NCI-H128 (cell line): ENCODE data around the gene ZNRD2.
"Not testable (repeated sequence)": the region's sequence is repeated elsewhere in the genome, so short reads cannot be mapped to it uniquely, and the experiment has no call there.

Experiments used
- DNase-seq: peaks from one replicate; lab custom pipeline; 2025; ENCODE audit not compliant: unreplicated experiment; lab: John Stamatoyannopoulos, UW

ZNRD2 gene

GRCh38 chr11:65569973-65570918, at the start of gene ZNRD2:
TSS of gene ZNRD2 (plus strand) at chr11:65570477. CDS start at chr11:65570492, 15 bp downstream.
- peak; percentile 96 for DNase-seq

DNA sequence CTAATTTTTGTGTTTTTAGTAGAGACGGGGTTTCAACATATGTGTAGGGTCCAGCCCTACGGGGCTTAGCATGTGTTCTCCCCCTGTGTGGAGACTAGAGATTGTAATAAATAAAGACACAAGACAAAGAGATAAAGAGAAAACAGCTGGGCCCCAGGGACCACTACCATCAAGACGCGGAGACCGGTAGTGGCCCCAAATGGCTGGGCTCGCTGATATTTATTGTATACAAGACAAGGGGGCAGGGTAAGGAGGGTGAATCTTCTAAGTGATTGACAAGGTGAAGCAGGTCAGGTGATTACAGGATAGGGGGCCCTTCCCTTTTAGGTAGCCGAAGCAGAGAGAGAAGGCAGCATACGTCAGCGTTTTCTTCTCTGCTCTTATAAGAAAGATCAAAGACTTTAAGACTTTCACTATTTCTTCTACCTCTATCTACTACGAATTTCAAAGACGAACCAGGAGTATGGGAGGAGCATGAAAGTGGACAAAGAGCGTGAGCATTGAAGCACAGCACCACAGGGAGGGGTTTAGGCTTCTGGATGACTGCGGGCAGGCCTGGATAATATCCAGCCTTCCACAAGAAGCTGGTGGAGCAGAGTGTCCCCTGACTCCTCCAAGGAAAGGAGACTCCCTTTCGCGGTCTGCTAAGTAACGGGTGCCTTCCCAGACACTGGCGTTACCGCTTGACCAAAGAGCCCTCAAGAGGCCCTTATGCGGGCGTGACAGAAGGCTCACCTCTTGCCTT, 48.3 kb upstream of the ZNRD2 start:
- DNase-seq, result not testable (repeated sequence)

DNA sequence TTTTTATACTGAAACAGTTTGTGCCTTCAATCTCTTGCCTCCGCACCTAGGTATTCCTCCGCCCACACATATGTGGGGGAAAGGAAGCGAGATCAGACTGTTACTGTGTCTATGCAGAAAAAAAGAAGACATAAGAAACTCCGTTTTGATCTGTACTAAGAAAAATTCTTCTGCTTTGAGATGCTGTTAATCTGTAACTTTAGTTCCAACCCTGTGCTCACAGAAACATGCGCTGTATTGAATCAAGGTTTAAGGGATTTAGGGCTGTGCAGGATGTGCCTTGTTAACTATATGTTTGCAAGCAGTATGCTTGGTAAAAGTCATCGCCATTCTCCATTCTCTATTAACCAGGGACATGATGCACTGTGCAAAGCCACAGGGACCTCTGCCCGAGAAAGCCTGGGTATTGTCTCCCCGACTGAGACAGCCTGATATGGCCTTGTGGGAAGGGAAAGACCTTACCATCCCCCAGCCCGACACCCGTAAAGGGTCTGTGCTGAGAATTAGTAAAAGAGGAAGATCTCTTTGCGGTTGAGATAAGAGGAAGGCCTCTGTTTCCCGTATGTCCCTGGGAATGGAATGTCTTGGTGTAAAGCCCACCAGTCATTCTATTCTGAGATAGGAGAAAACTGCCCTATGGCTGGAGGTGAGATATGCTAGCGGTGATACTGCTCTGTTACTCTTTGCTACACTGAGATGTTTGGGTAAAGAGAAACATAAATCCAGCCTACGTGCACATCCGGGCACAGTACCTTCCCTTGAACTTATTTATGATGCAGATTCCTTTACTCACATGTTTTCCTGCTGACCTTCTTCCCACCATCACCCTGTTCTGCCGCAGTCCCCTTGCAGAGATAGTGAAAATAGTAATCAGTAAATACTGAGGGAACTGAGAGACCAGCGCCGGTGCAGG, 47.3 kb upstream of the ZNRD2 start:
- not testable (repeated sequence) for DNase-seq

DNA sequence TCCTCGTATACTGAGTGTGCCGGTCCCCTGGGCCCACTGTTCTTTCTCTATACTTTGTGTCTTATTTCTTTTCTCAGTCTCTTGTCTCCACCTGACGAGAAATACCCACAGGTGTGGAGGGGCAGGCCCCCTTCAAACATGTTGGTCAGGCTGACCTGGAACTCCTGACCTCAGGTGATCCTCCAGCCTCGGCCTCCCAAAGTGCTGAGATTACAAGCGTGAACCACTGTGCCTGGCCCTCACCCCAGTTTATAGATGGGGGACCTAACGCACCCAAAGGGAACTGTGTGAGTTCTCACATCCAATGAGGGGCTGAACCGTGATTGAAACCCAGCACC, 46.7 kb upstream of the ZNRD2 start:
- DNase-seq, result not testable (repeated sequence)

- no peak for DNase-seq
Observed at GRCh38 chr11:65524014-65524740, 46.1 kb upstream of the ZNRD2 start.

GRCh38 chr11:65524741-65525545, 45.3 kb upstream of the ZNRD2 start, which contains the start of gene SCYL1:
TSS of gene SCYL1 (plus strand) at chr11:65525083. CDS start at chr11:65525154, 71 bp downstream.
- DNase-seq, result peak; percentile 39

- DNase-seq, result no peak
Observed at GRCh38 chr11:65525546-65526480, 44.5 kb upstream of the ZNRD2 start.

- DNase-seq, result no peak
Observed at GRCh38 chr11:65526744-65527143, 43.5 kb upstream of the ZNRD2 start.

GRCh38 chr11:65528819-65529350, 41.4 kb upstream of the ZNRD2 start:
- DNase-seq, result no peak

- DNase-seq, result no peak
Observed at GRCh38 chr11:65529475-65530156, 40.7 kb upstream of the ZNRD2 start.

- no peak for DNase-seq
Observed at GRCh38 chr11:65530157-65530496, 40.1 kb upstream of the ZNRD2 start.

- DNase-seq, result no peak
Observed at GRCh38 chr11:65532388-65533064, 37.8 kb upstream of the ZNRD2 start.

DNA sequence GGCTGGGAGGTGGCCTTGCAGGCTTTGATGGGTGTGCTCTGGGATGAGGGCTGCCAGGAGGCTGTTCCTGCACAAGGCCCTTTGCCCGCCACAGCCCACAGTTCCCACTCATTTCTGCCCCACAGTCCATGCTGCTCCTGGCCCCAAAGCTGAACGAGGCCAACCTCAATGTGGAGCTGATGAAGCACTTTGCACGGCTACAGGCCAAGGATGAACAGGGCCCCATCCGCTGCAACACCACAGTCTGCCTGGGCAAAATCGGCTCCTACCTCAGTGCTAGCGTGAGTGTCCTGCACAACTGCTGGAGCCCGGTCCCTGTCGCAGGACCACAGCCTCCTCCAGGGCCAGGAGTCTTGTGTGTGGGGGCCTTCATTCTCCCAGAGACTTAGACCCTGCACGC, 35.2 kb upstream of the ZNRD2 start:
- DNase-seq, result no peak

DNA sequence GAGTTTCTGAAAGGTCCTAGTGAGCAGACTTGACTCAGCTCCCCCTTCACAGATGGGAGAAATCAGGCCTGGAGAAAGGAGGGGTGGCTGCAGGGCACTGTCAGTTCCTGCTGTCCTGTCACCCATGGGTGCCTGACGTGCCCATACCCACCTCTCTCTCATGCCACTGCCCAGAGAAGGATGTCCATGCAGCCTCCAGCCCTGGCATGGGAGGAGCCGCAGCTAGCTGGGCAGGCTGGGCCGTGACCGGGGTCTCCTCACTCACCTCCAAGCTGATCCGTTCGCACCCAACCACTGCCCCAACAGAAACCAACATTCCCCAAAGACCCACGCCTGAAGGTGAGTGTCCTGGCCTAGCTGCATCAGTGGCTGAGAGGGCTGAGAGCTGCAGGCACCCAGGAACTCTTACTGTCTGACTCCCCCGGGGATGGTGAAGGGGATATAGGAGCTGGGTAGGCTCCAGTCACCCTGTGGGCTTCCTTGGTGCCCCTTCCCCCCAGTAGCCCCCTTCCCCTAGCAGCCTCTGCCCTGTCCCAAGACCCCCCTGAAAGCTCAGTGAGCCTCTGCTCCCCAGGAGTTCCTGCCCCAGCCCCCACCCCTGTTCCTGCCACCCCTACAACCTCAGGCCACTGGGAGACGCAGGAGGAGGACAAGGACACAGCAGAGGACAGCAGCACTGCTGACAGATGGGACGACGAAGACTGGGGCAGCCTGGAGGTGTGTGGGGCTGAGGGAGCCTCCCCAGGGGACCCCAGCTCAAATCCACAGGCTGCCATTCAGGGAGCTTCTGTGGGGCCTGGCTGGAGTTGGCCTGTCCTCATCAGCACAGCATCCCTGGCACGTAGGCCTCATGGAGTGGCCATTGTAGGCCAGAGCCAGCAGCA, 33.6 kb upstream of the ZNRD2 start:
- no peak for DNase-seq

GRCh38 chr11:65537296-65537597, 33.0 kb upstream of the ZNRD2 start:
- DNase-seq, result no peak

GRCh38 chr11:65537620-65538231, 32.6 kb upstream of the ZNRD2 start:
- no peak for DNase-seq
